ENCODE data around the gene LRFN2.

GRCh38 chr6:40387871-40388264, 199.3 kb downstream of the LRFN2 start:
- no peak for TF ChIP-seq CTCF (optimal IDR thresholded peaks at IDR 0.05 in 1 of 3, IDR thresholded peaks at IDR 0.05 in 1 of 3, conservative IDR thresholded peaks at IDR 0.05 in 1 of 3; ENCODE audit: extremely low read depth in 1 of 3, insufficient read depth in 2 of 3, low read length in 3 of 3)
- no peak for TF ChIP-seq EZH2 (IDR thresholded peaks at IDR 0.05; ENCODE audit: low read length)
